ENCODE data around the gene SHH.

GRCh38 chr7:155856656-155857055 is 44.4 kb upstream of the SHH start:
- TF ChIP-seq CTCF (IDR thresholded peaks at IDR 0.05) (no peak), POLR2A (IDR thresholded peaks at IDR 0.05) (no peak), POLR2AphosphoS5 (IDR thresholded peaks at IDR 0.05; ENCODE audit: insufficient read depth in 1 of 2, low read depth in 1 of 2) (no peak)

All from vagina (tissue), 2 donors.